ENCODE results near the gene LMCD1.

Gene LMCD1, protein sequence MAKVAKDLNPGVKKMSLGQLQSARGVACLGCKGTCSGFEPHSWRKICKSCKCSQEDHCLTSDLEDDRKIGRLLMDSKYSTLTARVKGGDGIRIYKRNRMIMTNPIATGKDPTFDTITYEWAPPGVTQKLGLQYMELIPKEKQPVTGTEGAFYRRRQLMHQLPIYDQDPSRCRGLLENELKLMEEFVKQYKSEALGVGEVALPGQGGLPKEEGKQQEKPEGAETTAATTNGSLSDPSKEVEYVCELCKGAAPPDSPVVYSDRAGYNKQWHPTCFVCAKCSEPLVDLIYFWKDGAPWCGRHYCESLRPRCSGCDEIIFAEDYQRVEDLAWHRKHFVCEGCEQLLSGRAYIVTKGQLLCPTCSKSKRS

DNA sequence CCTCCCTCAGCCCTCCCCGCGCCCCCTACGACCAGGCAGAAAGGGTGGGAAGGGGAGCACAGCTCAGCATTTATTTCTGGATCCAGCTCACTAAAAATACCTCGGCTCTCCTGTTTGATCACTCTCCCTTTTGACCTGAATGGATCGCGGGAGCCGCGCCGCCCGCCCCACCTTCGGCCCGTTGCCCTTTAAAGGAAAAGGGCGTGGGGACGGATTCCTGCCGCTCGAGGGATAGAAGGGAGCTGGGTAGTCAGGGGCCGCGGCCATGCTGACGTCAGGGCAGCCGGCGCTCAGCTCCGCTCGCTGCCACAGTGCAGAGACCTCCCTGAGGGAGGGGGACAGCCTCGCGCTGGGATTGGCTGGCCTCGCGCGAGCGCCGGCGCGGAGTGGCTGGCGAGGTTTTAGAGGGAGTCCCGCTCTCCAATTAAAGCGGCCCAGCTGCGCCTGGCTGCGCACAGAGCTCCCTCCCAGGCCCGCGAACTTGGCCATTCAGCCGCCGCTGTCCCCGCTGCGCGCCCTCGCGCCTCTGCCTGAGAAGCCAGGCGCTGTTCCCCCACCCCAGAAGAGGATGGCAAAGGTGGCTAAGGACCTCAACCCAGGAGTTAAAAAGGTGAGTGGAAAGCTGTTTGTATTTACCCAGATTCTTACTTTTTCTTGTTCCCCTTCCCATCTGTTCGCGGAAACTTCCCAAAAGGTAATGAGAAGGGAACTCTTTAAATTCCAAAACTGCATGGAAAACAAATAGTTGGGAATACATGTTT lies at the start of gene LMCD1:
Gene LMCD1, plus strand, starts transcription at position 453 of the 761 bp plus-strand sequence. Its CDS starts 116 bp downstream, at position 569.
- peak; percentile 76 to 81 for DNase-seq

DNA sequence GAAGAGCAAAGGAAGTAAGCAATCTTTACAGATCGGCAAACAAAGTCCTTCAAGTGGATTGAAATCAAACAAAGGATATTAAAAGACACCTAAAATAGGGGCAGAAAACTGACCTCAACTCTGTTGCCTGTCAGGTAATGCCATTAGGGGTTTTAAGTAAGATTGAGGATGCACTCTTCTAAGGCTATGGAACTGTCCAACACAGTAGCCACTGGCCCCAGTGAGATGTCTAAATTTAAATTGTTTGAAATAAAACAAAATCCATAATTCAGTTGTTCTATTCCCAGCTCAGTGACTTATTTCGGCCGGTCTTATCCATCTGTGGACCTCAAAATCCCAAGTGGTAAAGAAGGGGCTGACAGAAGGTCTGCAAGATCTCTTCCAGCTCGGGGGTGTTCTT lies 49.5 kb upstream of the LMCD1 start:
- no peak for DNase-seq

GRCh38 chr3:8453153-8453552 lies 48.5 kb upstream of the LMCD1 start:
- no peak for DNase-seq

DNA sequence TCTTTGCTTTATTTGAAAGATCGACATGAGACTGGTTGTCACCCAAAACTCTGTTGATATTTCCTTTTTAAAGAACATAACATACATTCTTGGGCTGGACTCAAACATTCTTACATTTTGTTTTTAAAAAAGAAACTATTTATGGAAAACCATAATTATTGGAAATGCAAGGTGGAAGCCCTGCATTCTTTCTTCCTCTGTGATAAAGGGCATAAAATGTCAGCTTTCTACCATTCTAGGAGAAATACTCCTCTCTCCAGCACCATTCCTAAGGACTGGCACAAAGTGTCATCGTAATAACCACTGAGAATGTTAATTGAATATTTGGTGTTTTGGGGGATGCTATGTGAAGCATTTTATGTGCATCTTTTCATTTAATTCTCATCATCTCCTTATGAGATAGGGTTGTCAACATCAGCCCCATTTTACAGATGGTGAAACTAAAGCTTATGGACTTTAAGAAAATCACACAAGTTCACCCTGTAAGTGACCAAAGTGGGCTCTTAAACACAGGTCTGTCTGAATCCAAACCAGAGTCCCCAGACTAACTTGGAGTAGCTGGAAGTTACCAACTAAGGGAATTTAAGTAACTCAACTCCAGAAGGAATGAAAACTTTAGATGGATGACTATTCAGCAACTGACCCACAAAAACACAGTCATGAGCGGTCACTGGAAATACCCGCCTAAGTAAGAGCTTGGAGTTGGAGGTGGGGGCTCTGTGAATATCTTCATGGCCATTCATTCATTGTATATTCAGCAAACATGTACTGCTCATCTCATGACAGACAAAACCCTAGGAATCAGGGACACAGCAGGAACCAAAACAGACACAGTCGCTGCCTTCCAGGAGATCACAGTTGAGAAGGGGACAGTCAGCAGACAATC lies 45.9 kb upstream of the LMCD1 start:
- no peak for DNase-seq

DNA sequence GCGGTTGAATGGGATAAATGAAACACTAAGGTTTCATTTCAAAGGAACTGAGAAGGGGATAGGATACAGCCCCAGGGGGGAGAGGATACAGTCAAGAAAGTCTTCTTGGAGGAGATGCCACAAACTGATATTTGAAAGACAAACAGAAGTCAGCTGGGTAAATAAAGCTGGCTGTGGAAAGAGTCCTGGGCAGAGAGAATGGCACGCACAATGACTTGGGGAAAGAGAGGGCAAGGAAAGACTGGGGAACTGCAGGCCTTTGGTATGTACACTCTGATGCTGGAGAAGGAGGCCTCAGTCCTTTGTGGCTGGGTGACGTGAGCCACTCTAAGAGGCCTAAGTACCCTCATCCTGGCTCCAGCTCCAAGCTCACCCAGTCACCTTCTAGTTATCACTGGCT lies 45.2 kb upstream of the LMCD1 start:
- no peak for DNase-seq

DNA sequence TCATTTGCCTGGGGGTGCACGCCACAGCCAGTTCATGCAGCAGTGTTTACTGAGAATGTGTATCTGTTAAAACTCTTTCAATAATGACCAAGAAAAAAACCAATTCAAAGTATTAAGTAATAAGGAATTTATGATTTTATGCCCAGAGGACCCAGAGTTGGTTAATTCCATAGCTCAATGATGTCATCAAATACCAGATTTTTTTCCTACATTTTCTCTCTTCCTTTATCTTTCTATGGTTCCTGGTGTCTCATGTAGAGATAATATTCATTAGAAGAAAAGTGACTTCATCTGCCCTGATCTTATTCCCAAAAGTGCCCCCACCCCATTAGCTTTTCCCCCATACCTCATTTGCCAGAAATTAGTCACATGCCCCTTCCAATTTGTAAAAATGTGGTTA lies 44.6 kb upstream of the LMCD1 start:
- DNase-seq: no peak

GRCh38 chr3:8458238-8458661 lies 43.4 kb upstream of the LMCD1 start:
- no peak for DNase-seq

GRCh38 chr3:8458711-8459110 lies 42.9 kb upstream of the LMCD1 start:
- no peak for DNase-seq

- no peak for DNase-seq
Observed at GRCh38 chr3:8460050-8460708, 41.4 kb upstream of the LMCD1 start.

DNA sequence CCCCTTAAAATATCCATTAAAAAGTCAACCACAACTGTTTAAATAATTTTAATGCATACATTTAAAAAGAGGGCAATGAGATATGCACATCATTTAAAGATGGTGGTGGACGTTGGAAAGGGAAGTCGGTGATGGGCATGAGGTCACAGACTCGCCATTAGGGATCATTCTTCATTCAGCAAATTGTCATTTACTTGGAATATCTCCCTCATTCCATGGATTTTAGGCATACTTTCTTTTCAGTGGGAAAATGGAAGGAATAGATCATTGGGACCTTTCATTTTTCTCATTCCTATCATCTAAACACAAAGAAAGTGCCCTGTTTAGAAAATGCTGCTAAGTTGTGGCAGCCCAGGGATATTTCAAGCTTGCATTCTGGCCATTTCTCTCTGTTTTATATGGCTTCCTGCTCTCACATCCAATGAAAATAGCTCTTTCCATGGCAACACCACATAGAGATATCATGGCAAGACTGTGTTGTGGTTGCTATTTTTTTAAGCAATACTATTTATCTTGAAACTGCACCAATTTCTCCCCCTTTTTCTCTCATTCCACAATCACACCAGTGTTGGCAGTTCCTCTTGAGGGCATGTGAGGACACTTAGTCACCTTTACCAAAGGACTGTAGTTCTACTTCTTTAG lies 40.7 kb upstream of the LMCD1 start:
- DNase-seq: no peak

DNA sequence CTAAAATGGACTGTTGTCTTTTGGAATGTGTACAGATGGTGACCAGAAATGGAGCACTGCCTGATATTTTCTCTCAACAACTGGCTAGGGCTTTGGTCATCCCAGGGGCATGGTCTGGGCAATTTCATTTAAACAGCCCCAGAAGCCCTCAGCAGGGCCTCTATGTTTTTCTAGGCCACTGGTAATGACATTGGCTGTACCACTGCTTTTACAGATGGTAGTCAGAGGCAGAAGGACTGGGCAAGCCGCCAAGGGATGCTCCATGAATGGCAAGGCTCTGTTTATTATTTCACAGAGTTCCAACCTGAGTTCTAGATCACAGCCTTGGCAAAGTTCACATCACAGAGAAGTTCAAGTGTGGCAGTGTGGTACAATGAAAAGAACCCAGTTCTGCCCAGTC lies 37.0 kb upstream of the LMCD1 start:
- DNase-seq: no peak

- DNase-seq: no peak
Observed at GRCh38 chr3:8466526-8466925, 35.1 kb upstream of the LMCD1 start.

DNA sequence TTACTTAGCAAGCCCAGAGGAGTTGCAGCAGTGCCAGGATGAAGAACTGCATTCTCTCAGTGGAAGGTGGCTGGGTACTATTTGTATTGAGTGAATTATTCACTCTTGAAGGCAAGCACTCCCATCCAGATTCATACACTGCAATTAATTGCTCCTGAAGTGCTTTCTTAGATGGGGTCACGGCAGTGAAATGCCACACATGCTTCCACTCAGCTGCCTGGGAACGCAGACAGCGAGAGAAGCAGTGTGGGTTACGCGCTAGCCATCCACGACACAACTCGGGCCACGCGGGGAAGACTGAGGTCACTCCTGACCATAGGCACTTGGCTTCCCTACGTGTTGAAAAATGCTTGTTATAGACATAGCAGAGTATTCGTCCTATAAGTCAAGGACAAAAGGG lies 30.8 kb upstream of the LMCD1 start:
- no peak for DNase-seq

- DNase-seq: no peak
Observed at GRCh38 chr3:8472549-8472948, 29.1 kb upstream of the LMCD1 start.

DNA sequence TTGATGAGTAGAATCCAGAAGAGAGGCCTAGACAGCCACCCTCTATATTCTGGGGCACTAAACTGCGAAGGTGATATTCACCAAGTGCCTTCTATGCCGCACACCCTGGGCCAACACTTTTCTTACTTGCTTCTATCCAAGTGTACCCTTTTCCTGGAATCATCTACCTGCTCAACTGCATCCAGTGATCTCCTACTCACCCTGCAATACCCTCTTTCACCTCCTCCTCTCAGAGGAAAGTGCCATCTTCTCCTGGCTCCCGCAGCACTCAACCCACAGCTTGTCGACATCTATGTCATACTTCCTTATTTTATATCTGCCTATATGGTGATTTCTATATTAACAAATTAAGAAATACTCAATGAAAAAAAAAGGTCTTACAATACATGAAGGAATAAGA lies 28.6 kb upstream of the LMCD1 start:
- no peak for DNase-seq

GRCh38 chr3:8473990-8474389 lies 27.6 kb upstream of the LMCD1 start:
- no peak for DNase-seq

DNA sequence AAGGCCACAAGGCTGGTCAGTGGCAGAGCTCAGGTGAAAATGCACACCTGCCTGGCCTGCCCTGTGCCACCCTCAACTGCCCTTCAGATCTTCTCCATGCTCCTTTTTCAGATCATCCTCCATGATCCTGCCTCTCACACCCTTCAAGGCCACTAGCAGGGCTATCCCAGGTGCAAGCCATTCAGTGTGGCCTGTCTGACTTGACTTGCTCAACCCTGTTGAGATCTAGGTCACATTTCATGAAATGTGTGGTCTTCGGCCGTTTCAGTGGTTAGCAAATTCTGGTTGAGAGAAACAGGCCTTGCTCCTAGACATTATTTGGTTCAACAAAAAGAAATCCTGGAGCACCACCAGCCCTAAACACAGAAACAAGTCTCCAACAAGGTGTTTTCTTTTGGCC lies 26.6 kb upstream of the LMCD1 start:
- no peak for DNase-seq

DNA sequence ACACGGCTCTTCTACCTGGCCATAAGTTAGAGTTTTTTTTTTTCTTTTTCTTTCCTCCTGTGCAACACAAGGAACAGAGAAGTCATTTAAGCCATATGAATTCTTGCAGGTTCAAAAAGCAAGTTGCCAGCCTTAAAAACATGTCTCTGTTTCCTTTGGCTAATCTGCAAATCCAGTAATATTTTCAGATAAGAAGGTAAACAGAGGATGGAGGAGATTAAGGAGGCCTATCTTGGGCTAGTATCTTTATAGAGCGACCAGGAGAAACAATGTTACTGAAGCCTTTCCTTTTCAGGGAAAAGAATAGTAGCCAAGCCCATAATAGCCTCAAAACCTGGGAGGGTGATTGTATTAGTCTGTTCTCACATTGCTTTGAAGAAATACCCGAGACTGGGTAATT lies 20.9 kb upstream of the LMCD1 start:
- DNase-seq: no peak

GRCh38 chr3:8481380-8481779 lies 20.2 kb upstream of the LMCD1 start:
- DNase-seq: no peak

DNA sequence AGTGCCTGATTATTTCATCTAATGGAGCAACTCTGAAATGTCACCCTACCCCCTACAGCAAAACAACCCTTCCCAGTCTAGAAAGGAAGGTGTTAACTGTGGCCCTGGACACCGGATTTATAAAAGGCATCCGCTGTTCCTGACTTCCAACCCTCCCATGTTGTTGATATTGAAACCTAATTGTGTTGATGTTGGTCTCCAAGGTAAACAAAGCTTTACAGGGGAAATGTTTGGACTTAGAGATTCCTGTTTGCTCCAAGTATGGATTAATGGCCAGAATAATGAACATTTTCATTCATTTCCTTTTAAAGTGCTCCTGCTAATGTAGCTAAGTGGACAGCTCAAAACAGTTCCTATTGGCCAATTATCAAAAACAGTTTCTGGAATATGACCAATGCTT lies 19.4 kb upstream of the LMCD1 start:
- no peak for DNase-seq

DNA sequence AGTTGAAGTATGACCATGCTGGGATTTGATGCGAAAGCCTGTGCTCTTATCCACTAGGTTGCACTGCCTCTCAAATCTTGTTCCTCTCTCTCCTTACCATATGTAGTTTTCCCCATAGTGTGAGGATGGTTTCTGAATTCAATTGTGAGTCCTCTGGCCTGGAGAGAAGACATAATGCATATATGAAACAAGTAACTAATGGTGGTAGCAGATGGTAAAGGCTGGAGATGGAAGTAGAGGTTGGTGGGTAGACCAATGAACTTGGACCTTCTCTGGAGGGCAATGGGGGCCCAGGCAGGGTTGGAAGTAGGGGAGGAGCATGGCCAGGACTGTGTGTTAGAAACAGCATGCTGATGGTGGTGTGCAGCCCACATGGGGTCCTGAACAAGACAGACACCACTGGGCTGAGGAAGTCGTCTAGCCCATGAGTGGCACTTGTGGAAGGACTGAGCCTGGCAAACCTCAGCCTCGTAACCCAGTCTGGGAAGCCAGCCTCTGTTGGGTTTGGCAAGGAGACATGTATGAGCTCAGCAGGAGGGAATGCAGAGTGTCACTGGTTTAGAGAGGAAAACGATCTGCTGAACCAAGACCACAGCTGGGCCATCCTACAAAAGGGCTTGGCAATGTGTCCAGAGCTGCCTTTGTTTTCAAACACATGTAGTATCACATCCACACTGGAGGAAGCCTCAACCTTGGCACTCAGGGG lies 18.5 kb upstream of the LMCD1 start:
- DNase-seq: no peak
